ENCODE results near the gene RPLP2. TPM values are rescaled to one million over a fixed set of nuclear protein-coding genes. Genes with fewer than 3 reads are reported as not detected.

Gene RPLP2
- total RNA-seq, 1 experiment from 2014 or later = 2,582 TPM

DNA sequence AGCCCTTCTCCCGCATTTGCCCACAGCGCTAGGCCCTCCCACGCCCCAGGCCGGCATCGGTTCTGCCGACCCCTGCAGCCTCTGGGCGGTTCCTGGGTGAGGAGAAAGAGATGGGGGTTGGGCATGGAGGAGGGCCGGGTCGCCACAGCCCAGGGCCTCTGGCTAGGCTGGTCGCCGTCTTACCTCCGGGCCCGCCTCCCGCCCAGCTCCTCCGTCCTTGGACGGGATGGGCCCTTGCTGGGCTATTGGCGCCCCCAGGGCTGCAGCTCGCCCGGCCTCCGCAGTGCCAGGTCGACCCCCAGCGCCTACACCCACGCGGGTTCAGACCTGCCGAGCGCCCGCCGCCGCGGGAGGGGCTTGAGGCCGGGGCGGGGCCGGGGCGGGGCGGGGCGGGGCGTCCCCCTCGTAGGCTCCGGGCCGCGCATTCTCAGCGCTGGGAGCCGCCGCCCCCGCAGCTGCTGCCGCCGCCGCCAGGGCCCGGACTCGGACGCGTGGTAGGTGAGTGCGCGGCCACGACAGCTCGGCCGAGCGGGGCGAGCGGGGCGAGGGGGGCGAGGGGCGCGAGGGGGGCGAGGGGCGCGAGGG lies 22.9 kb downstream of the RPLP2 start, which contains the start of gene CD151:
Gene CD151, plus strand, starts transcription at position 424 of the 585 bp plus-strand sequence. CDS start 3,118 bp downstream, outside the sequence.
- TF ChIP-seq, protein P1, sequence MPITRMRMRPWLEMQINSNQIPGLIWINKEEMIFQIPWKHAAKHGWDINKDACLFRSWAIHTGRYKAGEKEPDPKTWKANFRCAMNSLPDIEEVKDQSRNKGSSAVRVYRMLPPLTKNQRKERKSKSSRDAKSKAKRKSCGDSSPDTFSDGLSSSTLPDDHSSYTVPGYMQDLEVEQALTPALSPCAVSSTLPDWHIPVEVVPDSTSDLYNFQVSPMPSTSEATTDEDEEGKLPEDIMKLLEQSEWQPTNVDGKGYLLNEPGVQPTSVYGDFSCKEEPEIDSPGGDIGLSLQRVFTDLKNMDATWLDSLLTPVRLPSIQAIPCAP (CRISPR knock-in tag; IDR thresholded peaks at IDR 0.05) = no peak
- no peak for TF ChIP-seq MXD4 (CRISPR knock-in tag; IDR thresholded peaks at IDR 0.05; ENCODE audit: borderline replicate concordance)
- peak; percentile 49; the same call in 1 of the 2 replicates for TF ChIP-seq SP1 (CRISPR knock-in tag; conservative IDR thresholded peaks at IDR 0.05)
- TF ChIP-seq, protein P2, sequence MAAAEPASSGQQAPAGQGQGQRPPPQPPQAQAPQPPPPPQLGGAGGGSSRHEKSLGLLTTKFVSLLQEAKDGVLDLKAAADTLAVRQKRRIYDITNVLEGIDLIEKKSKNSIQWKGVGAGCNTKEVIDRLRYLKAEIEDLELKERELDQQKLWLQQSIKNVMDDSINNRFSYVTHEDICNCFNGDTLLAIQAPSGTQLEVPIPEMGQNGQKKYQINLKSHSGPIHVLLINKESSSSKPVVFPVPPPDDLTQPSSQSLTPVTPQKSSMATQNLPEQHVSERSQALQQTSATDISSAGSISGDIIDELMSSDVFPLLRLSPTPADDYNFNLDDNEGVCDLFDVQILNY (CRISPR knock-in tag; IDR thresholded peaks at IDR 0.05) = 0 out of 2 replicates have a peak, but pooled peaks have one; percentile 39
- TF ChIP-seq, protein P3, sequence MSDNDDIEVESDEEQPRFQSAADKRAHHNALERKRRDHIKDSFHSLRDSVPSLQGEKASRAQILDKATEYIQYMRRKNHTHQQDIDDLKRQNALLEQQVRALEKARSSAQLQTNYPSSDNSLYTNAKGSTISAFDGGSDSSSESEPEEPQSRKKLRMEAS (CRISPR knock-in tag; IDR thresholded peaks at IDR 0.05) = peak; percentile 16; the same call in 1 of the 2 replicates
- TF ChIP-seq, protein P4, sequence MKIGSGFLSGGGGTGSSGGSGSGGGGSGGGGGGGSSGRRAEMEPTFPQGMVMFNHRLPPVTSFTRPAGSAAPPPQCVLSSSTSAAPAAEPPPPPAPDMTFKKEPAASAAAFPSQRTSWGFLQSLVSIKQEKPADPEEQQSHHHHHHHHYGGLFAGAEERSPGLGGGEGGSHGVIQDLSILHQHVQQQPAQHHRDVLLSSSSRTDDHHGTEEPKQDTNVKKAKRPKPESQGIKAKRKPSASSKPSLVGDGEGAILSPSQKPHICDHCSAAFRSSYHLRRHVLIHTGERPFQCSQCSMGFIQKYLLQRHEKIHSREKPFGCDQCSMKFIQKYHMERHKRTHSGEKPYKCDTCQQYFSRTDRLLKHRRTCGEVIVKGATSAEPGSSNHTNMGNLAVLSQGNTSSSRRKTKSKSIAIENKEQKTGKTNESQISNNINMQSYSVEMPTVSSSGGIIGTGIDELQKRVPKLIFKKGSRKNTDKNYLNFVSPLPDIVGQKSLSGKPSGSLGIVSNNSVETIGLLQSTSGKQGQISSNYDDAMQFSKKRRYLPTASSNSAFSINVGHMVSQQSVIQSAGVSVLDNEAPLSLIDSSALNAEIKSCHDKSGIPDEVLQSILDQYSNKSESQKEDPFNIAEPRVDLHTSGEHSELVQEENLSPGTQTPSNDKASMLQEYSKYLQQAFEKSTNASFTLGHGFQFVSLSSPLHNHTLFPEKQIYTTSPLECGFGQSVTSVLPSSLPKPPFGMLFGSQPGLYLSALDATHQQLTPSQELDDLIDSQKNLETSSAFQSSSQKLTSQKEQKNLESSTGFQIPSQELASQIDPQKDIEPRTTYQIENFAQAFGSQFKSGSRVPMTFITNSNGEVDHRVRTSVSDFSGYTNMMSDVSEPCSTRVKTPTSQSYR (CRISPR knock-in tag; IDR thresholded peaks at IDR 0.05) = peak; percentile 87; the same call in 1 of the 2 replicates
- no peak for TF ChIP-seq CBFB (CRISPR knock-in tag; IDR thresholded peaks at IDR 0.05; ENCODE audit: low read depth)
- TF ChIP-seq FOXK1 (CRISPR knock-in tag; IDR thresholded peaks at IDR 0.05) = 0 out of 2 replicates have a peak, but pooled peaks have one; percentile 36
- ChIA-PET CTCF (interaction anchor here (0.6 to 7.7 kb wide), 4 partner anchors 10 to 92 kb away, joined by 3 to 82 read pairs (median 6); partner anchors contain the start of genes AP2A2, POLR2L and TSPAN4), POLR2A (interaction anchor here (0.9 to 3.8 kb wide), 4 partner anchors 10 to 23 kb away, joined by 3 to 35 read pairs (median 5); partner anchors contain the start of genes PNPLA2, POLR2L, RPLP2 and TSPAN4)
- peaks cover 31% of the 10 kb centered on the region for H3K27me3 Mint-ChIP-seq (ENCODE audit: low read depth)
- peak; percentile 33 for ATAC-seq
- no peaks in the 10 kb centered on the region for H3K9me3 Mint-ChIP-seq
- DNase-seq (ENCODE audit: low spot score) = peak; percentile 70
- H3K36me3 Mint-ChIP-seq = no peaks in the 10 kb centered on the region
- H3K27ac Mint-ChIP-seq = no peak within 1 kb of the TSS
- peaks cover 39% of the 10 kb centered on the region for H3K4me1 Mint-ChIP-seq
- peak within 1 kb of the TSS; percentile 73 for H3K4me3 Mint-ChIP-seq

DNA sequence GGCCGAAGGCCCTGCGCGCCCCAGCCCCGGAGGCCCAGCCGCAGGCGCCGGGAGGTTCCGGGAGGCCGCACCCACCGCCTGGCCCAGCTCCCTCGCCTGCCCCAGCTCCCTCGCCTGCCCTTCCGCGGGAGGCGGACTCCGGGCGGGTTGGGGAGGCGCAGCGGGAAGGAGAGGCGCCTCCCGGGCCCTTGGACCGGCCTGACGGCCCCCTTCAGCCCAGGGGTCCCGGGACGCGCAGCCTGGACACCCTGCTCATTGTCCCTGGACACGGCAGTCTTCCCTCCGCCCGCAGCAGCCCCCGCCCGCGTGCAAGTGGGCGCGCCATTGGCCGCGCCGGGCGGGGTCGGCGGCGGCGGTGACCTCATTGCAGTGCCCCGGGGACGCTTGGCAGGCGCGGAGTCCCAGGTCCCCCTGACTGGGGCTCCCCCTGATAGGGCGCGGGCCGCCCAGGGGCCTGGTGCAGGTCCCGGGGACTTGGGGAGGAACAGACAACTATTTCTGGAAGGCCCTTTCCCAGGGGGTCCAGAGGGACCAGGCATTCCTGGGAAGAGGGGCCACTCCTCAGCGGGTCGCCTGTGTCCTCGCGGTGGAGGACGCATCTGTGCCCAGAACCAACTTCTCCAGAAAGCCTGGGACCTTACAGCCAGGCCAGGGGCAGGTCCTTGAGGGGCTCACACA lies 23.5 kb downstream of the RPLP2 start:
- peak overlapping the region; percentile 73 for H3K4me3 Mint-ChIP-seq
- no peaks in the 10 kb centered on the region for H3K36me3 Mint-ChIP-seq
- ATAC-seq = no peak
- ChIA-PET CTCF (interaction anchor here (1.0 to 7.7 kb wide), 6 partner anchors 9 to 89 kb away, joined by 3 to 82 read pairs (median 4); partner anchors contain the start of genes POLR2L and TSPAN4), POLR2A (interaction anchor here (0.9 to 2.3 kb wide), 4 partner anchors 9 to 24 kb away, joined by 3 to 6 read pairs (median 4); partner anchors contain the start of genes PNPLA2, POLR2L, RPLP2 and TSPAN4)
- H3K27me3 Mint-ChIP-seq (ENCODE audit: low read depth) = peaks cover 25% of the 10 kb centered on the region
- no peak overlapping the region for H3K27ac Mint-ChIP-seq
- H3K4me1 Mint-ChIP-seq = peaks cover 33% of the 10 kb centered on the region
- H3K9me3 Mint-ChIP-seq = no peaks in the 10 kb centered on the region
- TF ChIP-seq, protein P1 (CRISPR knock-in tag; IDR thresholded peaks at IDR 0.05) = no peak
- TF ChIP-seq, protein P5, sequence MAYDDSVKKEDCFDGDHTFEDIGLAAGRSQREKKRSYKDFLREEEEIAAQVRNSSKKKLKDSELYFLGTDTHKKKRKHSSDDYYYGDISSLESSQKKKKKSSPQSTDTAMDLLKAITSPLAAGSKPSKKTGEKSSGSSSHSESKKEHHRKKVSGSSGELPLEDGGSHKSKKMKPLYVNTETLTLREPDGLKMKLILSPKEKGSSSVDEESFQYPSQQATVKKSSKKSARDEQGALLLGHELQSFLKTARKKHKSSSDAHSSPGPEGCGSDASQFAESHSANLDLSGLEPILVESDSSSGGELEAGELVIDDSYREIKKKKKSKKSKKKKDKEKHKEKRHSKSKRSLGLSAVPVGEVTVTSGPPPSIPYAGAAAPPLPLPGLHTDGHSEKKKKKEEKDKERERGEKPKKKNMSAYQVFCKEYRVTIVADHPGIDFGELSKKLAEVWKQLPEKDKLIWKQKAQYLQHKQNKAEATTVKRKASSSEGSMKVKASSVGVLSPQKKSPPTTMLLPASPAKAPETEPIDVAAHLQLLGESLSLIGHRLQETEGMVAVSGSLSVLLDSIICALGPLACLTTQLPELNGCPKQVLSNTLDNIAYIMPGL (CRISPR knock-in tag; IDR thresholded peaks at IDR 0.05) = peak; percentile 28; the same call in 1 of the 2 replicates
- no peak for TF ChIP-seq ZNF671 (CRISPR knock-in tag; IDR thresholded peaks at IDR 0.05)
- TF ChIP-seq, protein P6, sequence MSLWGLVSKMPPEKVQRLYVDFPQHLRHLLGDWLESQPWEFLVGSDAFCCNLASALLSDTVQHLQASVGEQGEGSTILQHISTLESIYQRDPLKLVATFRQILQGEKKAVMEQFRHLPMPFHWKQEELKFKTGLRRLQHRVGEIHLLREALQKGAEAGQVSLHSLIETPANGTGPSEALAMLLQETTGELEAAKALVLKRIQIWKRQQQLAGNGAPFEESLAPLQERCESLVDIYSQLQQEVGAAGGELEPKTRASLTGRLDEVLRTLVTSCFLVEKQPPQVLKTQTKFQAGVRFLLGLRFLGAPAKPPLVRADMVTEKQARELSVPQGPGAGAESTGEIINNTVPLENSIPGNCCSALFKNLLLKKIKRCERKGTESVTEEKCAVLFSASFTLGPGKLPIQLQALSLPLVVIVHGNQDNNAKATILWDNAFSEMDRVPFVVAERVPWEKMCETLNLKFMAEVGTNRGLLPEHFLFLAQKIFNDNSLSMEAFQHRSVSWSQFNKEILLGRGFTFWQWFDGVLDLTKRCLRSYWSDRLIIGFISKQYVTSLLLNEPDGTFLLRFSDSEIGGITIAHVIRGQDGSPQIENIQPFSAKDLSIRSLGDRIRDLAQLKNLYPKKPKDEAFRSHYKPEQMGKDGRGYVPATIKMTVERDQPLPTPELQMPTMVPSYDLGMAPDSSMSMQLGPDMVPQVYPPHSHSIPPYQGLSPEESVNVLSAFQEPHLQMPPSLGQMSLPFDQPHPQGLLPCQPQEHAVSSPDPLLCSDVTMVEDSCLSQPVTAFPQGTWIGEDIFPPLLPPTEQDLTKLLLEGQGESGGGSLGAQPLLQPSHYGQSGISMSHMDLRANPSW (CRISPR knock-in tag; conservative IDR thresholded peaks at IDR 0.05; ENCODE audit: low read depth) = no peak
- TF ChIP-seq, protein P7, sequence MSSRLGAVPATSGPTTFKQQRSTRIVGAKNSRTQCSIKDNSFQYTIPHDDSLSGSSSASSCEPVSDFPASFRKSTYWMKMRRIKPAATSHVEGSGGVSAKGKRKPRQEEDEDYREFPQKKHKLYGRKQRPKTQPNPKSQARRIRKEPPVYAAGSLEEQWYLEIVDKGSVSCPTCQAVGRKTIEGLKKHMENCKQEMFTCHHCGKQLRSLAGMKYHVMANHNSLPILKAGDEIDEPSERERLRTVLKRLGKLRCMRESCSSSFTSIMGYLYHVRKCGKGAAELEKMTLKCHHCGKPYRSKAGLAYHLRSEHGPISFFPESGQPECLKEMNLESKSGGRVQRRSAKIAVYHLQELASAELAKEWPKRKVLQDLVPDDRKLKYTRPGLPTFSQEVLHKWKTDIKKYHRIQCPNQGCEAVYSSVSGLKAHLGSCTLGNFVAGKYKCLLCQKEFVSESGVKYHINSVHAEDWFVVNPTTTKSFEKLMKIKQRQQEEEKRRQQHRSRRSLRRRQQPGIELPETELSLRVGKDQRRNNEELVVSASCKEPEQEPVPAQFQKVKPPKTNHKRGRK (CRISPR knock-in tag; IDR thresholded peaks at IDR 0.05; ENCODE audit: borderline replicate concordance) = no peak
- no peak for TF ChIP-seq ESRRA (CRISPR knock-in tag; IDR thresholded peaks at IDR 0.05; ENCODE audit: borderline replicate concordance)
- no peak for TF ChIP-seq ATF1 (CRISPR knock-in tag; IDR thresholded peaks at IDR 0.05)
- TF ChIP-seq, protein P2 (CRISPR knock-in tag; IDR thresholded peaks at IDR 0.05) = no peak
- DNase-seq (ENCODE audit: low spot score) = no peak
